Tibial artery (tissue), 4 donors: ENCODE data around the gene ZNF746.

ENCODE experiments used
- DNase-seq, 2 donors: peaks; one replicate each; pipeline ENCODE4 v3.0.0-alpha.2; 2019
- H3K27ac ChIP-seq, 2 donors: fragments of 200-600 bp; sonication (generic) in 1 of 2; 1 replicate in 1 of 2; 2 replicates in 1 of 2; pipeline ENCODE4 v1.5.1; 2018 to 2019; ENCODE audit warnings: mild to moderate bottlenecking in 1 of 2
- H3K27me3 ChIP-seq, 2 donors: fragments of 200-600 bp; sonication (generic) in 1 of 2; one replicate each; pipeline versions ENCODE4 v1.5.1 to v1.6.0; 2016 to 2019
- H3K36me3 ChIP-seq, 3 donors: fragments of 200-600 bp; sonication (generic) in 2 of 3; one replicate each; pipeline ENCODE4 v1.5.1; 2016 to 2019; ENCODE audit warnings: mild to moderate bottlenecking in 2 of 3
- H3K4me1 ChIP-seq, 4 donors: fragments of 200-600 bp; sonication (generic) in 2 of 4; 1 replicate in 3 of 4; 2 replicates in 1 of 4; pipeline ENCODE4 v1.5.1; 2016 to 2019
- H3K4me3 ChIP-seq, 2 donors: fragments of 200-600 bp; sonication (generic) in 1 of 2; 1 replicate in 1 of 2; 2 replicates in 1 of 2; pipeline ENCODE4 v1.5.1; 2018 to 2019; ENCODE audit warnings: mild to moderate bottlenecking in 2 of 2
- H3K9me3 ChIP-seq, 3 donors: fragments of 200-600 bp; sonication (generic) in 1 of 3; one replicate each; pipeline ENCODE4 v1.5.1; 2016 to 2019
- CTCF ChIP-seq, 2 experiments: fragments of 200-600 bp in 1 of 2; fragments of 450-650 bp in 1 of 2; IDR thresholded peaks; one replicate each; pipeline ENCODE4 v1.5.1; 2017 to 2019; ENCODE audit warnings: antibody characterized with exemption in 2 of 2, mild to moderate bottlenecking in 1 of 2, moderate library complexity in 1 of 2
- intact Hi-C: fragments of 100-400 bp; cut with DNase I; formaldehyde crosslinking; loops from one replicate; pipeline ENCODE4 v1.15.0; 2023; ENCODE audit warnings: low total_unique reads

ZNF746 gene

GRCh38 chr7:149458235-149458634 lies 39.4 kb downstream of the ZNF746 start:
- Histone ChIP-seq H3K27ac (no peak overlapping the region), H3K4me1 (peaks cover 0 to 30% (median 20%) of the 10 kb centered on the region in 4 donors), H3K4me3 (no peak overlapping the region), H3K27me3 (no peaks in the 10 kb centered on the region), H3K9me3 (no peaks in the 10 kb centered on the region), H3K36me3 (peaks cover 21 to 35% (median 25%) of the 10 kb centered on the region in 3 donors)
- intact Hi-C loops = no loop called here
- no peak for DNase-seq
- TF ChIP-seq CTCF (IDR thresholded peaks at IDR 0.05) = no peak

DNA sequence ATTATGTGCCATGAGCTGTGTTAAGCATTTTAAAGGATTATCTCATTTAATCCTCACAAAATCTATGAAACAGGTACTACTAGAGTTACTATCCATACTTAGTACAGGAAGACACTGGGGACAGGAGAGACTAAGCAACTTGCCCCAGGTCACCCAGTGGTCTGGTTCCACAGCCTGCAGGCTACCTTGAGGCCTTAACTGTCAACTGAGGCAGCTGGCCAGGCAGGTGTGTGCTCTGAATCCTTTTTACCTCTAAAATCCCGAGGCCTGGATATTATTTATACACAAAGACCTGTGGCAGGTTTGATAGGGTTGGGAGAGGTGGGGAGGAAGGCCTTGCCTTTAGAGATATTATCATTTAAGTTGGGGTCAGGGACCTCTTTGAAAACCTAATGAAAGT lies 39.8 kb downstream of the ZNF746 start:
- Histone ChIP-seq H3K36me3 (peaks cover 24 to 38% (median 25%) of the 10 kb centered on the region in 3 donors), H3K4me3 (no peak overlapping the region), H3K4me1 (peaks cover 0 to 30% (median 20%) of the 10 kb centered on the region in 4 donors), H3K27me3 (no peaks in the 10 kb centered on the region), H3K27ac (no peak overlapping the region), H3K9me3 (no peaks in the 10 kb centered on the region)
- no peak for TF ChIP-seq CTCF (IDR thresholded peaks at IDR 0.05)
- DNase-seq = no peak
- intact Hi-C loops = no loop called here

GRCh38 chr7:149456506-149457421 lies 40.8 kb downstream of the ZNF746 start:
- TF ChIP-seq CTCF (IDR thresholded peaks at IDR 0.05) = no peak
- Histone ChIP-seq H3K27me3 (no peaks in the 10 kb centered on the region), H3K4me1 (peaks cover 0 to 30% (median 20%) of the 10 kb centered on the region in 4 donors), H3K27ac (no peak overlapping the region), H3K4me3 (no peak overlapping the region), H3K9me3 (no peaks in the 10 kb centered on the region), H3K36me3 (peaks cover 25 to 45% (median 27%) of the 10 kb centered on the region in 3 donors)
- intact Hi-C loops = no loop called here
- no peak for DNase-seq

DNA sequence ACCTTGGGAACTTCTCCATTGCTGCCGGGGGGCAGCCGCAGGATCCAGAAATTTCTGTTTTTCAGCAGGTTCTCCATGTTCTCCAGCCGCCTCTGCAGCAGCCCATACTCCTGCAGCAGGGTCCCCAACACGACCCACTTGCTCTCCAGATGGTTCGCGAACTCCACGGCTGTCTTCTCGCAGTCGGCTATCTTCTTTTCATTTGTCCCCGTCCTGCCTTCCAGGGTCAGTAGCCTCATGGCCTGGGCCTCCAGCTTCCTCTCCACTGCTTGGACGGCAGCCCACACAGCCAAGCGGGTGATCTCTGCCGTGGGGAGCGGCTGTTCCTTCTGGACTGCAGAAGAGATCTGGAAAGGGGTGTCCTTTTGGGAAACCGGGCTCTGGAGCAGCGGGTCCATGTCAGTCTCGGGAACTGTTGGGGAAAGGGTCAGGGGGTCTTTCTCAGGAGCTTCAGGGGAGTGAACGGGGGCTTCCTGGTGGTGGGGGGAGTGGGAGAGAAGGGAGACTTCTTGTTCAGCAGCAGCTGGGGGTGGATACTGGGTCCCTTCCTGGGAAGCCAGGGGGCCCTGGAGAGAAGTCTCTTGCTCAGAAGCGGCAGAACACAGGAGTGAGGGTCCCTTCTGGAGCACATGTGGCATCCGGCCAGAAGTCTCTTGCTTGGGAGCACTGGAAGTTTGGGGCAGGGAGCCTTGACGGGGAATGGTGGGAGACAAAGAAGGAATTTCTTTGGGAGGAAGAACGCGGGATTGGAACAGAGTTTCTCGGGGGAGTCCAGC lies 42.2 kb downstream of the ZNF746 start:
- intact Hi-C loops = no loop called here
- peaks cover 0 to 22% (median 14%) of the 10 kb centered on the region in 4 donors for H3K4me1 ChIP-seq
- TF ChIP-seq CTCF (IDR thresholded peaks at IDR 0.05) = no peak
- H3K4me3 ChIP-seq = no peak overlapping the region
- H3K9me3 ChIP-seq = no peaks in the 10 kb centered on the region
- H3K27ac ChIP-seq = no peak overlapping the region
- DNase-seq = no peak
- H3K36me3 ChIP-seq = peaks cover 36 to 57% (median 38%) of the 10 kb centered on the region in 3 donors
- no peaks in the 10 kb centered on the region for H3K27me3 ChIP-seq

GRCh38 chr7:149454750-149455149 lies 42.9 kb downstream of the ZNF746 start:
- H3K36me3 ChIP-seq = peaks cover 42 to 63% (median 45%) of the 10 kb centered on the region in 3 donors
- DNase-seq = no peak
- intact Hi-C loops = no loop called here

More at GRCh38 chr7:149454750-149455149, 42.9 kb downstream of the ZNF746 start:
- Histone ChIP-seq H3K4me3 (no peak overlapping the region), H3K27me3 (no peaks in the 10 kb centered on the region), H3K4me1 (peaks cover 0 to 21% (median 14%) of the 10 kb centered on the region in 4 donors), H3K27ac (no peak overlapping the region), H3K9me3 (no peaks in the 10 kb centered on the region)
- TF ChIP-seq CTCF (IDR thresholded peaks at IDR 0.05) = no peak
